T-helper 9 cell (primary cell): ENCODE measurements around the gene S1PR4.
A peak's percentile ranks its signal among the peaks of the same experiment; 100 is the strongest.
"Not testable (repeated sequence)": the region's sequence is repeated elsewhere in the genome, so short reads cannot be mapped to it uniquely, and the experiment has no call there.

Experiments used
- DNase-seq: peaks from one replicate; pipeline ENCODE4 v3.0.0-alpha.2; 2020

The S1PR4 gene

GRCh38 chr19:3196064-3196932, 17.7 kb downstream of the S1PR4 start:
- no peak for DNase-seq

DNA sequence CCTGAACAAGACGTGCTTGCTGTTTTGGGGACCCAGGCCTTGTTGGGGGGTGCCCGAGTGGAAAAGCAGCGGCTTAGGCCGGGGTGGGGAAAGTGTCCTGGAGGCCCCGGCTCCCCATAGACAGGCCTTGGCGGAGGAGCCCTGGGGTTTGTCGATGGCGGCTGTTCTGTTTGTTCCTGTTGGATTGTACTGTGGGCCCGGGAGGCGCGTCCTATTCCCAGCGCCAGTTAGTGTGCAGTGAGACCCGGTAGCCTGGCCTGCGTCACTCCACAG, 18.3 kb downstream of the S1PR4 start:
- no peak for DNase-seq

- no peak for DNase-seq
Measured at GRCh38 chr19:3198901-3199700, 20.5 kb downstream of the S1PR4 start.

DNA sequence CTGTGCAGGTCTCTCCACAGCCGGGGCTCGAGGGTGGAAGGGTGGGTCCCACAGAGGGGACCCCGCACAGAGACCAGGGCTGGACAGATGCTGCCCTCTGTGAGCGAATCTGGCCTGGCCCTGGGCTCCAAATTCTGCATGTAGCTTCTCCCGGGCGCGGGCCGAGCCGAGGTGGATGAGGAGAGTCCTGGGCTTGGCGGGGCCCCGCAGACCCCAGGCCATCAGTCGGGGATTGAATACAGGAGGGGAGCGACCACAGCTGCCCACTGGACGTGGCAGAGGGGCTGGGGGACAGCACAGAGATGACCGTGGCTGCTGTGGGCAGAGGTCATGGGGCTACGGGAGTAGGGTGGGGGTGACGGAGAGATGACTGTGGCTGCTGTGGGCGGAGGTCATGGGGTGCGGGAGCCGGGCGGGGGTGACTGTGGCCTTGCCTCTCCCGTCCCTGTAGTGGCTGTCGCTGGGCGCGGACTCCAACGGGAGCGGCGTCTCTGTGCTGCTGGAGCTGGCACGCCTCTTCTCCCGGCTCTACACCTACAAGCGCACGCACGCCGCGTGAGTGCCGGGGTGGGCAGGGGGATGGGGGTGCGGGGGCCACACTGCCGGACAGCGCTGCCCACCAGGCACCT, 22.6 kb downstream of the S1PR4 start:
- DNase-seq: no peak

DNA sequence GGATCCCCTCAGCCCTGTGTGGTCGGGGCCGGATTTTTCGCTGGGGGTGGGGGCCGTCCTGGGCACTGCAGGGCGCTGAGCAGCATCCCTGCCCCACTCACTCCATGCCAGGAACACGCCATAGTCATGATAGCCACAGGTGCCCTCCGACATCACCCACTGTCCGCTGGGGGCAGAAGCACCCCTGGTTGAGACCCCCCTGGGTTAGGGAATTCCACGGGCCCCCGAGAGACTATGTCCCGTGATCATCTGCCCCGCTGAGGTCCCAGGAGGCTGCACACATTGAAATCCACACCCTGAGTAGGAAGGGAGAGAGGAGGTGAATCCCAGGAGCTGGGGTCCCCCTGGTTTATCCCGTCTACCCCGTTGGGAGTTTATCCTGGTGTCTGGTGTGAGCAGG, 23.3 kb downstream of the S1PR4 start:
- DNase-seq: no peak

- no peak for DNase-seq
Measured at GRCh38 chr19:3202346-3202745, 23.8 kb downstream of the S1PR4 start.

DNA sequence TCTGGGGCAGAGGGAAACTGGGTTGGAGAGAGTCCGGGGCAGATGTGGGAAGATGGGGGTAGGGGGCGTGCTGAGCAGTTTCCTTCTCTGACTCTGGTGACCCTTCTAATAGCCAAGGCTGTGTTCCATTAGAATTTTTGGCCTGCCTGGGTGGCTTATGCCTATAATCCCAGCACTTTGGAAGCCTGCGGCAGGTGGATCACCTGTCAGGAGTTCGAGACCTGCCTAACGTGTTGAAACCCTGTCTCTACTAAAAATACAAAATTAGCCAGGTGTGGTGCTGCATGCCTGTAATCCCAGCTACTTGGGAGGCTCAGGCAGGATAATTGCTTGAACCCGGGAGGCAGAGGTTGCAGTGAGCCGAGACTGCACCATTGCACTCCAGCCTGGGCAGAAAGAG, 24.3 kb downstream of the S1PR4 start:
- not testable (repeated sequence) for DNase-seq

DNA sequence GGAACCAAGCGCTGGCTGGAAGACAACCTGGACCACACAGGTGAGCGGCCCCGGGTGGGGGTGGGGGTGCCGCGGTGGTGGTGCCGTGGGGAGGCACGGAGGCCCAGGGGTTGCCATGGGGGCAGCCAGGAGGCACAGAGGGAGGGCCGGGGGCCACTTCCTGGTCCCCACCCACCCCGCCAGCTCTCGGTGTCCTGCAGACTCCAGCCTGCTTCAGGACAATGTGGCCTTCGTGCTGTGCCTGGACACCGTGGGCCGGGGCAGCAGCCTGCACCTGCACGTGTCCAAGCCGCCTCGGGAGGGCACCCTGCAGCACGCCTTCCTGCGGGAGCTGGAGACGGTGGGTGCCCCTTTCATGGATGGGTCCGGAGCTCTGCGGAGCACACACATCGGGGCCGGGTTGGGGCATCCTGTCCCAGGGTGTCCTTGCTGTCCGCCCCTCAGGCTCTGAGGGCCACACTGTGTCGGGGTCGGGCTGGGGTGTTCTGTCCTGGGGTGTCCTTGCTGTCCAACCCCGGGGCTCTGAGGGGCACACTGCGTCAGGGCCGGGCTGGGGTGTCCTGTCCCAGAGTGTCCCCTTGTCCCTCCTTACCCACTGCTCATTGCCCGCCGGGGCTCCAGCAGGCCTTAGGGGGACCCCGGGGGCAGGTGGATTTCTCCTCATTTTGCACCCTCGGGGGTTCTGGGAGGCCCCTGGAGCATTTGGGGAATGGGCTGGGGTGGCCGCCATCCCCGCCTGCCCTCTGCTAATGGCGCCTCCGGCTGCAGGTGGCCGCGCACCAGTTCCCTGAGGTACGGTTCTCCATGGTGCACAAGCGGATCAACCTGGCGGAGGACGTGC, 25.5 kb downstream of the S1PR4 start:
- DNase-seq: no peak

- DNase-seq: no peak
Measured at GRCh38 chr19:3204646-3205275, 26.2 kb downstream of the S1PR4 start.

DNA sequence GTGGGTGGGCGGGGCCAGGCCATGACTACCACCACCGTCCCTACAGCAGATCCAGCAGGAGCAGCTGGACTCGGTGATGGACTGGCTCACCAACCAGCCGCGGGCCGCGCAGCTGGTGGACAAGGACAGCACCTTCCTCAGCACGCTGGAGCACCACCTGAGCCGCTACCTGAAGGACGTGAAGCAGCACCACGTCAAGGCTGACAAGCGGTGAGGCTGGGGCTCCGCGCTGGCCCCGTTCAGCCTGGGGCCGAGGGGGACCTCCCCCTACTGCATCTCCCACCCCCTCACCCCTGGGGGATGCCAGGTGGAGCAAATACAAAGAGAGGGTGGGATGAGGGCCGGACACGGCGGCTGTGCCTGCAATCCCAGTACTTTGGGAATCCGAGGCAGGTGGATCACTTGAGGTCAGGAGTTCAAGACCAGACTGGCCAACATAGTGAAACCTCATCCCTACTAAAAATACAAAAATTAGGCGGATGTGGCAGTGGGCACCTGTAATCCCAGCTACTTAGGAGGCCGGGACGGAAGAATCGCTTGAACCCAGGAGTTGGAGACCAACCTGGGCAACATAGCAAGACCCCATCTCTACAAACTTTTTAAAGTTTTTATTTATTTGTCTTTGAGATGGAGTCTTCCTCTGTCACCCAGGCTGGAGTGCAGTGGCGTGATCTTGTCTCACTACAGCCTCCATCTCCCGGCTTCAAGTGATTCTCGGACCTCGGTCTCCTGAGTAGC, 27.8 kb downstream of the S1PR4 start:
- no peak for DNase-seq

DNA sequence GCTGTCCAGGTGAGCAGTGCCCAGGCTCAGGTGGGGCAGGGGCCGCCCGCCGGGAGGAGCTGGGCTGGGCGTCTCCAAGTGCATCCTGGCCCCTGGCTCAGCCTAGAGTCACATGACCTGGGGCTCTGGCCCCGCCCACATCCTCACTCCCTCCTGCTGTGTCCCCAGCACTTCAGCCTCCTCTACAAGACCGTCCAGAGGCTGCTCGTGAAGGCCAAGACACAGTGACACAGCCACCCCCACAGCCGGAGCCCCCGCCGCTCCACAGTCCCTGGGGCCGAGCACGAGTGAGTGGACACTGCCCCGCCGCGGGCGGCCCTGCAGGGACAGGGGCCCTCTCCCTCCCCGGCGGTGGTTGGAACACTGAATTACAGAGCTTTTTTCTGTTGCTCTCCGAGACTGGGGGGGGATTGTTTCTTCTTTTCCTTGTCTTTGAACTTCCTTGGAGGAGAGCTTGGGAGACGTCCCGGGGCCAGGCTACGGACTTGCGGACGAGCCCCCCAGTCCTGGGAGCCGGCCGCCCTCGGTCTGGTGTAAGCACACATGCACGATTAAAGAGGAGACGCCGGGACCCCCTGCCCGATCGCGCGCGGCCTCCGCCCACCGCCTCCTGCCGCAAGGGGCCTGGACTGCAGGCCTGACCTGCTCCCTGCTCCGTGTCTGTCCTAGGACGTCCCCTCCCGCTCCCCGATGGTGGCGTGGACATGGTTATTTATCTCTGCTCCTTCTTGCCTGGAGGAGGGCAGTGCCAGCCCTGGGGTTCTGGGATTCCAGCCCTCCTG, 29.1 kb downstream of the S1PR4 start:
- DNase-seq: no peak

DNA sequence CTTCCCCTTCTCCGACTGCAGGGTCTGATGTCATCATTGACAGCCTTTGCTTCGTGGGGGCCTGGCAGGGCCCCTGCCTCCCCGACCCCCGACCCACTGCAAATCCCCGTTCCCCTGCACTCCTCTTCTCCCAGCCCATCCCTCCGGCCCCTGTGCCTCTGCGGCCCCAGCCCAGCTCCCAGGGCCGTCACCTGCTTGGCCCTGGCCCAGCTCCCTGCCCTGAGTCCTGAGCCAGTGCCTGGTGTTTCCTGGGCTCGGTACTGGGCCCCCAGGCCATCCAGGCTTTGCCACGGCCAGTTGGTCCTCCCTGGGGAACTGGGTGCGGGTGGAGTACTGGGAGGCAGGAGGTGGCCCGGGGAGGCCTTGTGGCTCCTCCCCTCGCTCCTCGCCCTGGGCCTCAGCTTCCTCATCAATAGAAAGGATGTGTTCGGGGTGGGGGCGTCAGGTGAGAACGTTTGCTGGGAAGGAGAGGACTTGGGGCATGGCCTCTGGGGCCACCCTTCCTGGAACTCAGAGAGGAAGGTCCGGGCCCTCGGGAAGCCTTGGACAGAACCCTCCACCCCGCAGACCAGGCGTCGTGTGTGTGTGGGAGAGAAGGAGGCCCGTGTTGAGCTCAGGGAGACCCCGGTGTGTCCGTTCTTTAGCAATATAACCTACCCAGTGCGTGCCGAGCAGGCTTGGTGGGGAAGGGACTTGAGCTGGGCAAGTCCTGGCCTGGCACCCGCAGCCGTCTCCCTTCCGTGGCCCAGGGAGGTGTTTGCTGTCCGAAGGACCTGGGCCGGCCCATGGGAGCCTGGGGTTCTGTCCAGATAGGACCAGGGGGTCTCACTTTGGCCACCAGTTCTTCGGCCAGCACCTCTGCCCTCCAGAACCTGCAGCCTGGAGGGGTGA, 30.0 kb downstream of the S1PR4 start:
- no peak for DNase-seq

DNA sequence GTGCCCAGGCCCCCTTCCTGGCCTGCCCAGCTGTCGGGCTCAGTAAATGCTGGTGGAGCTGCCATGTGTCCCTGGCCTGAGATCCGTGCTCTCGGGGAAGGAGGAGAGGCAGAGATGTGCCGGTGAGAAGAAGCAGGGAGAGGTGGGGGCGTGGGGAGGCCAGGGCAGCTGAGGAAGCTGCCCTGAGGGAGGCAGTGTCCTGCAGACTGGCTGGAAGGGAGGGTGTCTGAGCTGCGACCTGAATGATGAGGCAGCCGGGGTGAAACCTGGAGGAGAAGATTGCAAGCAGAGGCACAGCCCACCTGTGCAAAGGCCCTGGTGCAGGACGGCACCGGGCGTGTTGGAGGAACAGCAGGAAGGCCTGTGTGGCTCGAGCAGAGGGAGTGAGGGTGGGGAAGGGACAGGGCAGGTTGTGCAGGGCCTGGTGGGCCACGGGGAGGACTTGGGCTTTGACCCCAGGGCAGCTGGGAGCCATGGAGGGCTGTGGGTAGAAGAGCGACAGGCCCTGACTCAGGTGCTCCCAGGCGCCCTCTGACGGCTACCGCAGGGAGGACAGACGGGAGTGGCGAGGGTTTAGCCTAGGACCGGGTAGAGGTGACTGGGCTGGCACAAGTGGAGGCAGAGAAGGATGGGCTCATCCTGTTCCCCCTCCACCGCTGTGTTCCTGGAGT, 31.9 kb downstream of the S1PR4 start:
- peak; percentile 69 for DNase-seq

DNA sequence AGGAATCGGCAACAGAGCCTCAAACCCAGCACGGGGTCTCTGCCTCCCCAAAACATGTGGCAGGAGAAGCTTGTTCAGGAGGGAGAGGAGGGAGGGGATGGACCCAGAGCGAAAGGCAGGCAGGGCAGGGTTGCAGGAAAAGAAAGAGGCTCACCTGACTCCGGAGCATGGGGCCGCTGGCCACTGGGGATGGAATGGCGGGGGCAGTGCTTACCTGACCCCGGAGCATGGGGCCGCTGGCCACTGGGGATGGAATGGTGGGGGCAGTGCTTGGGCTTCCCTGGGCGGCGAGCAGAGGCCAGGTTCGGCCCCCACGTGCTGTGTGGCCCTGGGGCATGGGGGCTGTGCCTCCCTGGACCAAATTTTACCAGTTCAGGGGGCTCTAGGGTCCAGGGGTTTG, 32.6 kb downstream of the S1PR4 start:
- no peak for DNase-seq

DNA sequence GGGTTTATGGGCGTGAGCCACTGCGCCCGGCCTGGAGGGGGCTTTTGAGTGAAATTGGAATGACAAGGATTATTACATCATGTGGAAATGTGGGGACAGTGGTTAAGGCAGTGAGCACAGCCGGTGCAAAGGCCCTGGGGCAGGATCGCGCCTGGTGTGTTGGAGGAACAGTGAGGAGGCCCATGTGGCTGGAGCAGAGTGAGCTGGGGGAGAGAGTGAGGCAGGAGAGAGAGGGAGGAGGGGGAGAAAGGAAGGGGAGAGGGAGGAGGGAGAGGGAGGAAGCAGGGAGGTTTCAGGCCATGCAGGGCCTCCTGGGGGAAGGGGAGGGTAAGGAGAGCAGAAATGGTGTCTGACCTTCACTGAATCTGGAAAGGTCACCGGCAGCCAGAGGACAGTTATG, 34.6 kb downstream of the S1PR4 start:
- DNase-seq: no peak

DNA sequence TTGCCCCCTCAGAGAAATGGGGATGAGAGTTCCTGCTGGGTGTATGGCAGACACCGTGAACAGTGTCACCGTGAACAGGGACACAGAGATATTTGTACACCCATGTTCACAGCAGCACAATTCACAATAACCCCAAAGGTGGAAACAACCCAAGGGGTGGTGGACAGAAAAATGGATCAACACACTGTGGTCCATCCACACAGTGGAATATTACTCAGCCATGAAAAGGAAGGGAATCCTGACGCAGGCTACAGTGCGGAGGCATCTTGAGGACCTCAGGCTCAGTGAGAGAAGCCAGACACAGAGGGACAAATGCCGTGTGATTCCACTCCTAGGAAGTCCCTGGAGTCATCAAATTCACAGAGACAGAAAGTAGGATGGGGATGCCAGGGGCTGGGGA, 38.3 kb downstream of the S1PR4 start:
- no peak for DNase-seq

GRCh38 chr19:3220576-3220975, 42.0 kb downstream of the S1PR4 start:
- DNase-seq: no peak

GRCh38 chr19:3221576-3221975, 43.0 kb downstream of the S1PR4 start:
- not testable (repeated sequence) for DNase-seq

GRCh38 chr19:3222709-3223108, 44.1 kb downstream of the S1PR4 start:
- DNase-seq: no peak
